Testis (tissue), 2 donors: ENCODE measurements around the gene TMEM222.

ENCODE experiments used
- POLR2A ChIP-seq: fragments of 450-650 bp; IDR thresholded peaks from one replicate; pipeline ENCODE4 v1.6.1; 2017; ENCODE audit warnings: antibody characterized with exemption, mild to moderate bottlenecking, moderate library complexity
- TF ChIP-seq, protein P1 (sequence below), 3 experiments: fragments of 450-650 bp in 2 of 3; fragments of 200-600 bp in 1 of 3; sonication (generic) in 1 of 3; IDR thresholded peaks; one replicate each; pipeline ENCODE4 v1.5.1; 2016 to 2019; ENCODE audit warnings: antibody characterized with exemption in 3 of 3, mild to moderate bottlenecking in 2 of 3, moderate library complexity in 1 of 3

DNA sequence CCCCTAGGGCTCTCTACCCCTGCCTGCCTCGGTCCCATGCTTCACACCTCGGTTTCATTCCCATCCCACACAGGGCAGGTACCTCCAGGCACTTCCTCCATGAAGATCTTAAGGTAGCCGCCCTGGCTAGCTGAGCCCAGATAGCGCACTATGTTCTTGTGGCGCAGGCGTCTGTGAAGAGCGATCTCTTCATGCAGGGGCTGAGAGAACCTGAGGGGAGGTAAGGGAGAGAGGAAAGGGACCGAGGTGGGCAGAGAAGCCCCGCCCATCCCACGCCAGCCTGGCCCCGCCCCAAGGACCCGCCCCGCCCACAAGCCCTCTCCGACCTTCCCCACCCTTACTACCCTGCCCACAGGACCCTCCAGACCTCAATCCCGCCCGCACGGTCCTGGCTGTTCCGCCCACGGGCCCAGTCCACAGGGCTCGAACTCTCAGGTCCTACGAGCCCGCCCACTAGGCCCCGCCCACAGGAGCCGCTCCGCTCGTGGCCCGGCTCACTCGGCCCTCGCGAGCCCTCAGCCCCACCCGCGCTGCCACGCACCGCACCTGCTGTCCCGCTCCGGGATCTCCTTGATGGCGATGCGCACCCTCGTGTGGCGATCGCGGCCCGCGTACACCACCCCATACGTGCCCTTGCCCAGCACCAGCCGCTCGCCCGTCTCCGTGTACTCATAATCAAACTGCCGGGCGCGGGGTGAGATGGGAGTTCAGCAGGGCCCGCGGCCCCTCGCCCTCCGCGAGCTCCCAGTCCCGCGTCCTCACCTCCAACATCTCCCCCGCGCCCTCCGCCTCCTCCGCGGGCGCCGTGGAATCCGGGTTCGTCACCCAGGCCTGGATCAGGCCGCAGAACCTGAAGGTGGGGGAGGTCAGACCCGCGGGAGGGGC, 38.4 kb downstream of the TMEM222 start:
- TF ChIP-seq, protein P1, sequence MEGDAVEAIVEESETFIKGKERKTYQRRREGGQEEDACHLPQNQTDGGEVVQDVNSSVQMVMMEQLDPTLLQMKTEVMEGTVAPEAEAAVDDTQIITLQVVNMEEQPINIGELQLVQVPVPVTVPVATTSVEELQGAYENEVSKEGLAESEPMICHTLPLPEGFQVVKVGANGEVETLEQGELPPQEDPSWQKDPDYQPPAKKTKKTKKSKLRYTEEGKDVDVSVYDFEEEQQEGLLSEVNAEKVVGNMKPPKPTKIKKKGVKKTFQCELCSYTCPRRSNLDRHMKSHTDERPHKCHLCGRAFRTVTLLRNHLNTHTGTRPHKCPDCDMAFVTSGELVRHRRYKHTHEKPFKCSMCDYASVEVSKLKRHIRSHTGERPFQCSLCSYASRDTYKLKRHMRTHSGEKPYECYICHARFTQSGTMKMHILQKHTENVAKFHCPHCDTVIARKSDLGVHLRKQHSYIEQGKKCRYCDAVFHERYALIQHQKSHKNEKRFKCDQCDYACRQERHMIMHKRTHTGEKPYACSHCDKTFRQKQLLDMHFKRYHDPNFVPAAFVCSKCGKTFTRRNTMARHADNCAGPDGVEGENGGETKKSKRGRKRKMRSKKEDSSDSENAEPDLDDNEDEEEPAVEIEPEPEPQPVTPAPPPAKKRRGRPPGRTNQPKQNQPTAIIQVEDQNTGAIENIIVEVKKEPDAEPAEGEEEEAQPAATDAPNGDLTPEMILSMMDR (IDR thresholded peaks at IDR 0.05): no peak
- TF ChIP-seq POLR2A: no peak
